NCI-H2107 treated with DMSO at 0.1 percent for 48 hours (cell line): ENCODE results near the gene NUDT16L1.

Experiments used
- DNase-seq: peaks from one replicate; lab custom pipeline; 2025; ENCODE audit not compliant: unreplicated experiment; lab: John Stamatoyannopoulos, UW

NUDT16L1 gene

GRCh38 chr16:4663777-4664465, 29.4 kb upstream of the NUDT16L1 start:
- DNase-seq = no peak

GRCh38 chr16:4664538-4665418, 28.6 kb upstream of the NUDT16L1 start:
- DNase-seq = no peak

- no peak for DNase-seq
Observed at GRCh38 chr16:4666537-4667202, 26.7 kb upstream of the NUDT16L1 start.

- no peak for DNase-seq
Observed at GRCh38 chr16:4667203-4667963, 26.0 kb upstream of the NUDT16L1 start.

- no peak for DNase-seq
Observed at GRCh38 chr16:4668313-4668960, 24.9 kb upstream of the NUDT16L1 start.

- no peak for DNase-seq
Observed at GRCh38 chr16:4673387-4674046, 19.8 kb upstream of the NUDT16L1 start.

GRCh38 chr16:4674926-4675530, 18.3 kb upstream of the NUDT16L1 start:
- no peak for DNase-seq

GRCh38 chr16:4675864-4676786, 17.2 kb upstream of the NUDT16L1 start:
- no peak for DNase-seq

GRCh38 chr16:4676831-4677230, 16.5 kb upstream of the NUDT16L1 start:
- DNase-seq = no peak

- DNase-seq = no peak
Observed at GRCh38 chr16:4677390-4677789, 16.0 kb upstream of the NUDT16L1 start.

GRCh38 chr16:4677994-4678393, 15.4 kb upstream of the NUDT16L1 start:
- DNase-seq = no peak

GRCh38 chr16:4678596-4678995, 14.8 kb upstream of the NUDT16L1 start:
- no peak for DNase-seq

GRCh38 chr16:4679156-4679849, 14.1 kb upstream of the NUDT16L1 start:
- DNase-seq = peak; percentile 61

GRCh38 chr16:4679850-4680636, 13.3 kb upstream of the NUDT16L1 start:
- no peak for DNase-seq

- no peak for DNase-seq
Observed at GRCh38 chr16:4680673-4681470, 12.5 kb upstream of the NUDT16L1 start.

GRCh38 chr16:4681471-4682083, 11.8 kb upstream of the NUDT16L1 start:
- no peak for DNase-seq
